Superior temporal gyrus (tissue), 1 donor: ENCODE results near the gene GPR173.
A peak's percentile ranks its signal among the peaks of the same experiment; 100 is the strongest.

Experiments used
- DNase-seq: peaks from one replicate; pipeline ENCODE4 v3.0.0-alpha.2; 2016; ENCODE audit errors: extremely low spot score

Gene GPR173

DNA sequence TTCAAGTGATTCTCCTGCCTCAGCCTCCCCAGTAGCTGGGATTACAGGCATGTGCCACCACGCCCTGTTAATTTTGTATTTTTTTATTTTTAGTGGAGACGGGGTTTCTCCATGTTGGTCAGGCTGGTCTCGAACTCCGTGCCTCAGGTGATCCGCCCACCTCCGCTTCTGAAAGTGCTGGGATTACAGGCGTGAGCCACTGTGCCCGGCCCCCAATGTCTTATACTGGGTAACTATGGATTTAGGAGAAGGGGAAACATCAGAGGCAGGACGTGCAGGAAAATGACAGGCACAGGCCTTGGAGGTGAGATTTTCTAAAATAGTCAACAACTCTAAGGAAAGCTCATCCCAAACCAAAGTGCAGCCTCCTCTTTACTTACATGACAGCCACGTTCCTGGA lies 22.5 kb downstream of the GPR173 start:
- no peak for DNase-seq

DNA sequence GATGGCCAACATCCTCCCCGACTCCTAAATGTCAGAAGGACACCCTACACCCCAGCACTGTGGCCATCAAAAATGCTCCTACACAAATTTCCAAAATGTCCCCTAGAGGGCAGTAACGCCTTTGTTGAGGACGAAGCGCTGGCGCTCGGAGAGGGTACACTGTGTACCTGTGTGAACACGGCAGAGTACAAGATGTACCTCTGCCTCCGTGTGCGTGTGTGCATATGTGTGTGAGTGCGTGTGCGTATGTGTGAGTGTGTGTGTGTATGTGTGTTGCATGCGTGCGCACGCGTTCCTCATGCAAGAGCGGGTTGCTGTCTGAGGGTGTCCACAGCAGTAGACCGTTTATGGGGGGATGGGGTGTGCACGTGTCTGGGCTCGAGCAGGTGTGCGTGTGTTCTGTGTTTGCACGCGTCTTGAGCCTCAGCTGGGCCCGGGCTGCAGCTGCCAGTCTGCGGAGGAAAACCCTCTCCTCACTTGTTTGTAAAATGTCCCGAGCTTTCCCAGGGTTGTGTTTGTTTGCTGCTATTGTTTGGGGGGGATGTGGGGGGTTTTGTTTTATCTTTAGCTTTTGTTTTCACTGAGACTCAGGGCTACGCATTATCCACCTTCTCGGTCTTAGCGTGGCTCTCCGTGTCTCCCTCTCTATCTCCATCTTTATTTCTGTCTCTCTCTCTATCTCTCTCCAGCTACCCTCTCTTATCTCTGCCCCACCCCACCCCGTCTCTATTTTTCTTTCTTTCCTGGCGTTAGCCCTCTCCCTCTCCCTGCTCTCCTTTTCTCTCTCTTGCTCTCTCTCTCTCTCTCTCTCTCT lies 23.2 kb downstream of the GPR173 start:
- DNase-seq: peak; percentile 84

GRCh38 chrX:53072418-53073114 lies 24.0 kb downstream of the GPR173 start:
- no peak for DNase-seq

- no peak for DNase-seq
These were observed 24.6 kb downstream of the GPR173 start for GRCh38 chrX:53073115-53073586.

DNA sequence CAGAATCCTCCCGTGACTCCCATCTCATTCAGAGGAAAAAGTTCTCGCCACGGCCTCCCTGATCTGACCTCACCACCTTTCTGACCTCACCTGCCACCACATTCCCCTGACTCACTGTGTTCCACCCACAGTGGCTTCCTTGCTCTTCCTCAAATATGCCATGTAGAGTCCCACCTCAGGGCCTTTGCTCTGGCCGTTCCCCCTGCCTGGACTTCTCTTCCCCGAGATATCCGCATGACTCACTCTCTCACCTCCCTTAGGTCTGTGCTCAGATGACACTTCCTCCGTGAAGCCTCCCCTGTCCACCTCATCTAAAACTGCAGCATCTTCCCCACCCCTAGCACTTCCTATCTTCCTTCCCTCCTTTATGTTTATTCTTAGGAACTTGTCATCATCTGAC lies 26.4 kb downstream of the GPR173 start:
- DNase-seq: no peak

DNA sequence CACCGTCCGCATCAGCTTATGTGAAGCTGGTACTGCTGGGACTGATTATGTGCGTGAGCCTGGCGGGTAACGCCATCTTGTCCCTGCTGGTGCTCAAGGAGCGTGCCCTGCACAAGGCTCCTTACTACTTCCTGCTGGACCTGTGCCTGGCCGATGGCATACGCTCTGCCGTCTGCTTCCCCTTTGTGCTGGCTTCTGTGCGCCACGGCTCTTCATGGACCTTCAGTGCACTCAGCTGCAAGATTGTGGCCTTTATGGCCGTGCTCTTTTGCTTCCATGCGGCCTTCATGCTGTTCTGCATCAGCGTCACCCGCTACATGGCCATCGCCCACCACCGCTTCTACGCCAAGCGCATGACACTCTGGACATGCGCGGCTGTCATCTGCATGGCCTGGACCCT lies 28.1 kb downstream of the GPR173 start:
- no peak for DNase-seq

DNA sequence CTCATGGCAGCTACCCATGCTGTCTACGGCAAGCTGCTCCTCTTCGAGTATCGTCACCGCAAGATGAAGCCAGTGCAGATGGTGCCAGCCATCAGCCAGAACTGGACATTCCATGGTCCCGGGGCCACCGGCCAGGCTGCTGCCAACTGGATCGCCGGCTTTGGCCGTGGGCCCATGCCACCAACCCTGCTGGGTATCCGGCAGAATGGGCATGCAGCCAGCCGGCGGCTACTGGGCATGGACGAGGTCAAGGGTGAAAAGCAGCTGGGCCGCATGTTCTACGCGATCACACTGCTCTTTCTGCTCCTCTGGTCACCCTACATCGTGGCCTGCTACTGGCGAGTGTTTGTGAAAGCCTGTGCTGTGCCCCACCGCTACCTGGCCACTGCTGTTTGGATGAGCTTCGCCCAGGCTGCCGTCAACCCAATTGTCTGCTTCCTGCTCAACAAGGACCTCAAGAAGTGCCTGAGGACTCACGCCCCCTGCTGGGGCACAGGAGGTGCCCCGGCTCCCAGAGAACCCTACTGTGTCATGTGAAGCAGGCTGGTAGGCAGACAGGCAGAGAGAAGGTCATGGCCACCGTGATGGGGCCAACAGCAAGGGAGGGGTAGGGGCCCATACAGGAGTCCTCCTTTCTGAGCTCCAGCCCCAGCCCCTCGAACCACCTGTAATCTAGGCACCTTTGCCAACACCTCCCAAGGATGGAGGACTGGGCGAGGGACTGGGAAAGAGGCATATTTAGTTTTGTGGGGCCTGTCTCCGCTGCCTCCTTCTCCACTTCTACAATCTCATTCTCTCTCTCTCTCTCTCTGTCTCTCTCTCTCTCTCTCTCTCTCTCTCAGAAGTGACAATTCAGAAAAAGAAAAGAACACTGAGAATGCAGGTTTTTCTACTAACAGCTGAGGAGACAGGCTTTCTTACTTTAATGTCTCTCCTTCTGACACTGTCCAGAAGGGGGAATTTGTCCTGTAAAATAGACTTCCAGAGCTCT lies 28.9 kb downstream of the GPR173 start:
- no peak for DNase-seq

DNA sequence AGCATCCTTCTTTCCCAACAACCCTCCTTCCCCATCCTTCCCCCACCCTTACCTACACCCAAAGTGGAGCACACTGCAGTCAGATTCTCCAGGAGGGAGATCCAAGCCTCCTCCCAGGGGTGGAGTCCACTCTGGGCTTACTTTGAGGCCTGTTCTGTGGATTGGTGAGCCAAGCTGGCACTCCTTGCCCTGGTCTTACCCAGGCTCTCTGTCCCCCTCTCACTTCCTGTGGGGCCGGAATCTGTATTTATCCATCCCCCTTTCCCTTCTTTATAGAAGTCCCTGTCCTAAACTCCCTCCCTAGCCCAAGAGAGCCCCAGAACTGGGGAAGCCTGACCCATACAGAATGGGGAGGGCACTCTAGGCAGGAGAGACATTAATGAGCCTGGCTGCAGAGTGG lies 30.4 kb downstream of the GPR173 start:
- DNase-seq: no peak

DNA sequence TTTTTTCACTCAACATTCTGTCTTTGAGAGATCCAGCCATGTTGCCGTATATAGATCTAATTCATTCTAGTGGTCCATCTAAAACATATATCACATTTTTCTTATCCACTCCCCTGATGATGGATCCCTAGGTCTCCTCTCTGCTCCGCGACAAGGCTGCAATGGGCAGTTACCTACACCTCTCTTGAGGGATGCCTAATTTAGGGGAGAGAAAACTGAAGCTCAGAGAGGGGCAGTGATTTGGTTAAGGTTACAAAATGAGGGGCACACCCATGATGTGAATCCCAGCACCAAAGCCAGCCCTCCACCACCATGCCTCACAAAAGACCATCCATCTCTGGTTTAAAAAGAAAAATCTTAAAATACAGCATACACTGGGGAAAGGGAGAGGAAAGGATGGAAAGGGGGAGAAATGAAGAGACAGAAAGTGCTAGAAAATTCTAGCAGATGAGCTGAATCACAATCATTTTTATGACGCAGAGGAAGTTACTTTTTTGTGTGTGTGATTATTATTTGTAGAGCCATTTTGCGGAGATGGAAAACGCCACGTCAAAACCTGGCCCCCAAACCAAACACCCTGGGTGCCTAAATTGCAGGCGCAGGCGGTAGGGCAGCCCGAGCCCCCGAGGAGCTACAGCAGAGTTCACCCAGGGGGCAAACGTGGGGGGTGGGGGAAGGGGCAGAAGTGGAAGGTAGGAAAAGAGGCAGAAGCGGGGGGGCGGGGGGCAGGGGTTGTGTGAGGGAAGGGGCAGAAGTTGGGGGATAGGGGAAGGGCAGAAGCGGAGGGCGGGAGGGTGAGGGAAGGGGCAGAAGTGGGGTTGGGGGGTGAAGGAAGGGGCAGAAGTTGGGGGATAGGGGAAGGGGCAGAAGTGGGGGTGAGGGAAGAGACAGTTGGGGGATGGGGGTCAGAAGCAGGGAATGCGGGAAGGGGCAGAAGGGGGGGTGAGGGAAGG lies 32.3 kb downstream of the GPR173 start:
- no peak for DNase-seq

DNA sequence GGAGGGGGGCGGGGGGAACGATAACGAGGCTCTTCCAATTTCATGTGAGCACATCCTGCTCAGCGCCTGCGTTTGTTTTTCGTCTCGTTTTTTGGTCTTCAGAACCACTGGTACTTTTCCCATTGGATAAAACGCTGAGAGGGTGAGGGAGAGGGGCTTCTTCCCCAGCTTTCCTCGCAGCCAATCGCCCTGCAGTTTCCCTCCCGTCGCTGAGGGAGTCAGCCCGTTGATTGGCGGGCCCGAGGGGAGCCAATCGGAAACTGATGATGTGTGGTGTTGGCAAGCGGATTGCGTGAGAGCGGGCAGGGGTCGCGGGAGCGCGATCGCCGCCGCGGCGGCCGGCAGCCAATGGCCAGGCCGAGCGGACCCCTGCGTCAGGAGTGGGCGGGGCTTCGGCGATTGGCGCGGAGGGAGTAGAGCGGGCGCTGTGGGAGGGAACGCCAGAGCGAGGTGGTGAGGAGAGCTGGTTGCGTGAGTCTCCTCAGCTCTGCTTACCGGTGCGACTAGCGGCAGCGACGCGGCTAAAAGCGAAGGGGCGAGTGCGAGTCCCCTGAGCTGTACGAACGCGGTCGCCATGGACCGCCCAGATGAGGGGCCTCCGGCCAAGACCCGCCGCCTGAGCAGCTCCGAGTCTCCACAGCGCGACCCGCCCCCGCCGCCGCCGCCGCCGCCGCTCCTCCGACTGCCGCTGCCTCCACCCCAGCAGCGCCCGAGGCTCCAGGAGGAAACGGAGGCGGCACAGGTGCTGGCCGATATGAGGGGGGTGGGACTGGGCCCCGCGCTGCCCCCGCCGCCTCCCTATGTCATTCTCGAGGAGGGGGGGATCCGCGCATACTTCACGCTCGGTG lies 33.6 kb downstream of the GPR173 start, which contains the start of gene TSPYL2:
TSPYL2 (plus strand) TSS at position 443 of the 848 bp plus-strand sequence; CDS start at position 575, 132 bp downstream.
- DNase-seq: peak; percentile 94

GRCh38 chrX:53082773-53083616 lies 34.4 kb downstream of the GPR173 start:
- no peak for DNase-seq

GRCh38 chrX:53084043-53084570 lies 35.5 kb downstream of the GPR173 start:
- no peak for DNase-seq

DNA sequence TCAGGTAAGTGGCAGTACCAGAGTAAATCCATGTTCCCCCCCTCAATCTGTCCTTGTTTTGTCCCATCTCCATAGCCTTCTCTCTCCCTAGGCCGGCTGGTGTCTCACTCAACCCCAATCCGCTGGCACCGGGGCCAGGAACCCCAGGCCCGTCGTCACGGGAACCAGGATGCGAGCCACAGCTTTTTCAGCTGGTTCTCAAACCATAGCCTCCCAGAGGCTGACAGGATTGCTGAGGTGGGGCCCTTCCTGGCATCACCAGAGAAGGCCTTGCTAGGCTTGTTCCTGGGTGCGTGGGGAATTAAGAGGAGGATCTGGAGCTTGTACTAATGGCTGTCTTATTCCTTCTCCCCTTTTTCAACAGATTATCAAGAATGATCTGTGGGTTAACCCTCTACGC lies 36.3 kb downstream of the GPR173 start:
- no peak for DNase-seq

DNA sequence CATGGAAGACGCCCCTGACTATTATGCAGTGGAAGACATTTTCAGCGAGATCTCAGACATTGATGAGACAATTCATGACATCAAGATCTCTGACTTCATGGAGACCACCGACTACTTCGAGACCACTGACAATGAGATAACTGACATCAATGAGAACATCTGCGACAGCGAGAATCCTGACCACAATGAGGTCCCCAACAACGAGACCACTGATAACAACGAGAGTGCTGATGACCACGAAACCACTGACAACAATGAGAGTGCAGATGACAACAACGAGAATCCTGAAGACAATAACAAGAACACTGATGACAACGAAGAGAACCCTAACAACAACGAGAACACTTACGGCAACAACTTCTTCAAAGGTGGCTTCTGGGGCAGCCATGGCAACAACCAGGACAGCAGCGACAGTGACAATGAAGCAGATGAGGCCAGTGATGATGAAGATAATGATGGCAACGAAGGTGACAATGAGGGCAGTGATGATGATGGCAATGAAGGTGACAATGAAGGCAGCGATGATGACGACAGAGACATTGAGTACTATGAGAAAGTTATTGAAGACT lies 37.2 kb downstream of the GPR173 start:
- no peak for DNase-seq

- no peak for DNase-seq
These were observed 37.9 kb downstream of the GPR173 start for GRCh38 chrX:53086464-53086863.

- DNase-seq: no peak
These were observed 38.8 kb downstream of the GPR173 start for GRCh38 chrX:53087388-53087831.

GRCh38 chrX:53088136-53088974 lies 39.8 kb downstream of the GPR173 start:
- peak; percentile 66 for DNase-seq
